OCI-LY3 (cell line): ENCODE data around the gene PLB1.

Experiments
- H2AFZ ChIP-seq: fragments of 200-600, 300-600 bp; shearing (Covaris generic); 2 replicates; pipeline ENCODE4 v1.6.0; 2014; ENCODE audit warnings: antibody characterized with exemption, low read depth, low read length
- H3K27ac ChIP-seq: fragments of 200-600, 300-600 bp; sonication (generic); 2 replicates; pipeline ENCODE4 v1.5.1; 2014; ENCODE audit warnings: mild to moderate bottlenecking, low read length, moderate library complexity, mixed read lengths
- H3K27me3 ChIP-seq: fragments of 200-600, 300-600 bp; sonication (generic); 2 replicates; pipeline ENCODE4 v1.6.1; 2014; ENCODE audit warnings: low read depth, low read length, mixed read lengths
- H3K36me3 ChIP-seq: fragments of 200-600, 300-600 bp; sonication (generic); replicated peaks from 2 replicates; pipeline ENCODE3; 2014; ENCODE audit warnings: low read depth, low read length, mixed read lengths
- H3K4me1 ChIP-seq: fragments of 300-600, 200-600 bp; sonication (generic); 2 replicates; pipeline ENCODE4 v1.6.1; 2014; ENCODE audit warnings: low read length, mixed read lengths
- H3K4me2 ChIP-seq: fragments of 200-600, 300-600 bp; sonication (generic); 2 replicates; pipeline ENCODE4 v1.6.1; 2014; ENCODE audit warnings: low read length, mixed read lengths
- H3K4me3 ChIP-seq: fragments of 300-600, 200-600 bp; sonication (generic); 2 replicates; pipeline ENCODE4 v1.5.1; 2014; ENCODE audit warnings: antibody characterized with exemption, mild to moderate bottlenecking, low read length, moderate library complexity
- H3K79me2 ChIP-seq: fragments of 300-600, 200-600 bp; shearing (Covaris generic); 2 replicates; pipeline ENCODE4 v1.6.1; 2014; ENCODE audit warnings: mild to moderate bottlenecking, low read length, mixed read lengths
- H3K9ac ChIP-seq: fragments of 300-600, 200-600 bp; shearing (Covaris generic); 2 replicates; pipeline ENCODE4 v1.6.0; 2014; ENCODE audit warnings: mild to moderate bottlenecking, low read length, moderate library complexity
- H3K9me3 ChIP-seq: fragments of 200-600, 300-600 bp; shearing (Covaris generic); 2 replicates; pipeline ENCODE4 v1.6.1; 2014; ENCODE audit warnings: low read length, mixed read lengths; ENCODE audit not compliant: insufficient read depth
- H4K20me1 ChIP-seq: fragments of 200-600, 300-600 bp; sonication (generic); 2 replicates; pipeline ENCODE4 v1.6.1; 2016; ENCODE audit warnings: low read length, mixed read lengths; ENCODE audit not compliant: insufficient read depth
- EZH2phosphoT487 ChIP-seq: fragments of 200-600 bp; shearing (Covaris generic); IDR thresholded peaks from 2 replicates; pipeline ENCODE4 v1.6.1; 2018; ENCODE audit warnings: antibody characterized with exemption, mixed run types, low read depth
- TF ChIP-seq, protein P1 (sequence below): fragments of 200-600, 300-600 bp; sonication (generic); IDR thresholded peaks from 2 replicates; pipeline ENCODE4 v1.5.1; 2014; ENCODE audit warnings: antibody characterized with exemption, low read length, low read depth

The PLB1 gene

DNA sequence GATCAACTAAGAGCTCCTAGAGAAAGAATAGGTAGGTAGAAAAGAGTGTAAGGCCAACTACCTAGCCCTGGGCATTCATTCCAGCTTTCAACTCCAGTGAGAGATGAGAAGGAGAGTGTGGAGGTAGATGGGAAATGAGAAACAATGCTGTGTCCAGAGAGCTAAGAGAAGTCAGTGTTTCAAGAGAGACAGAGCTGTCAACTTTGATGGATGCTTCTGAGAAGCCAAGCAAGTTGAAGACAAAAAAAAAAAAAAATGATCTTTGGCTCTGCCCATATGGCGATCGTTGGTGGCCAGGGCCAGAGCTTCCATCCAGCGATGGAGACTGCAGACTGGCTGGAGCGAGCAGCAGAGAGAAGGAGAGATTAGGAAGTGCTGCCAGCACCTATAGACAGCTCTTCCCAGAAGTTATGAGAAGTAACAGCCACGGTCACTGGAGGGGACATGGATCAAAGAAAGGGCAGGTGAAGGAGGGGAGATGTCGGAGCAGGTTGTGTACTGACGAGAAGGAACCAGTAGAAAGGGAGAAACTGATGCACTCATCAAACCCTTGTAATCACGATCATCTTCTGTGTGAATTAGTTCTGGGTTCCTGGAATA is 143.3 kb downstream of the PLB1 start:
- H3K9me3 ChIP-seq = no peaks in the 10 kb centered on the region
- H3K4me1 ChIP-seq = no peaks in the 10 kb centered on the region
- no peak overlapping the region for H3K4me2 ChIP-seq
- H3K27ac ChIP-seq = no peak overlapping the region
- H3K4me3 ChIP-seq = no peak overlapping the region
- H3K9ac ChIP-seq = no peak overlapping the region
- H4K20me1 ChIP-seq = no peaks in the 10 kb centered on the region
- no peak overlapping the region for H2AFZ ChIP-seq
- no peaks in the 10 kb centered on the region for H3K79me2 ChIP-seq
- H3K27me3 ChIP-seq = no peaks in the 10 kb centered on the region
- H3K36me3 ChIP-seq = no peaks in the 10 kb centered on the region
- TF ChIP-seq, protein P1, sequence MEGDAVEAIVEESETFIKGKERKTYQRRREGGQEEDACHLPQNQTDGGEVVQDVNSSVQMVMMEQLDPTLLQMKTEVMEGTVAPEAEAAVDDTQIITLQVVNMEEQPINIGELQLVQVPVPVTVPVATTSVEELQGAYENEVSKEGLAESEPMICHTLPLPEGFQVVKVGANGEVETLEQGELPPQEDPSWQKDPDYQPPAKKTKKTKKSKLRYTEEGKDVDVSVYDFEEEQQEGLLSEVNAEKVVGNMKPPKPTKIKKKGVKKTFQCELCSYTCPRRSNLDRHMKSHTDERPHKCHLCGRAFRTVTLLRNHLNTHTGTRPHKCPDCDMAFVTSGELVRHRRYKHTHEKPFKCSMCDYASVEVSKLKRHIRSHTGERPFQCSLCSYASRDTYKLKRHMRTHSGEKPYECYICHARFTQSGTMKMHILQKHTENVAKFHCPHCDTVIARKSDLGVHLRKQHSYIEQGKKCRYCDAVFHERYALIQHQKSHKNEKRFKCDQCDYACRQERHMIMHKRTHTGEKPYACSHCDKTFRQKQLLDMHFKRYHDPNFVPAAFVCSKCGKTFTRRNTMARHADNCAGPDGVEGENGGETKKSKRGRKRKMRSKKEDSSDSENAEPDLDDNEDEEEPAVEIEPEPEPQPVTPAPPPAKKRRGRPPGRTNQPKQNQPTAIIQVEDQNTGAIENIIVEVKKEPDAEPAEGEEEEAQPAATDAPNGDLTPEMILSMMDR = no peak
- TF ChIP-seq EZH2phosphoT487 = no peak

GRCh38 chr2:28639836-28640235 is 144.0 kb downstream of the PLB1 start:
- no peak overlapping the region for H3K27ac ChIP-seq
- no peak overlapping the region for H3K4me2 ChIP-seq

DNA sequence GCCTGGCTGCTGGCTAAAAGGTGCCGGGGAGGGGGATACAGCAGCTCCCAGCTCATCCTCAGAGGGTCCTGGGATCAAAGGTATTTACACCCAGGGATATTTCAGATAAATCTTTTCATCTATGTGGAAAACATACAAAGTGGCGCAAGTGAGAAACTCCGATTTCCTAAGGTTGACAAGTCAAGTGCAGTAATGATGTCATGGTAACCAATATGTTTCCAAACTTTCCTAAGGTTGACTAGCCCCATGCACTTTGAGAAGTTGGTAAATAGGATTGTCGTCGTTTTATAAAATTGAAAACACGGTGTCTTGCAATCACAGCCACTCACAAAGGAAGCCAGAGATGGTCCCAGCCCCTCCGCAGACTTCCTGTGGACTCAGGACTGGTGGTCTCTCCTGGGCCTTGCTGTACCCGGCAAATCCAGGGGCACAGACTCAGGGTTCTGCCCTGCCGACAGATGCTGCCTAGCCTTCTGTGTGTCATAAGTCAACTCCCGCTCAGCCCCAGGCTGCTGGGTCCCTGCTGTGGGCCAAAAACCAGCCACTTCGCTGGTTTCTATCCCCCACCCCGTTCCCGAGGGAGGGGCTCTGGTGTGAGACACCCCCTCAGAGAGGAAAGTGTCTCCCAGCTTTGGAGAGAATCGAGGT is 144.5 kb downstream of the PLB1 start:
- H3K4me2 ChIP-seq = no peak overlapping the region
- no peaks in the 10 kb centered on the region for H4K20me1 ChIP-seq

More at GRCh38 chr2:28639836-28640235, 144.0 kb downstream of the PLB1 start:
- Histone ChIP-seq H3K36me3 (no peaks in the 10 kb centered on the region), H2AFZ (no peak overlapping the region), H3K79me2 (no peaks in the 10 kb centered on the region), H3K27me3 (no peaks in the 10 kb centered on the region), H4K20me1 (no peaks in the 10 kb centered on the region), H3K9ac (no peak overlapping the region), H3K4me1 (no peaks in the 10 kb centered on the region), H3K4me3 (no peak overlapping the region), H3K9me3 (no peaks in the 10 kb centered on the region)
- no peak for TF ChIP-seq EZH2phosphoT487
- TF ChIP-seq, protein P1 = no peak

GRCh38 chr2:28640908-28641300 is 145.0 kb downstream of the PLB1 start:
- H3K36me3 ChIP-seq = no peaks in the 10 kb centered on the region
- no peaks in the 10 kb centered on the region for H3K79me2 ChIP-seq
- H3K27ac ChIP-seq = no peak overlapping the region
- no peaks in the 10 kb centered on the region for H3K27me3 ChIP-seq
- no peak overlapping the region for H3K9ac ChIP-seq
- TF ChIP-seq, protein P1 = no peak
- no peak for TF ChIP-seq EZH2phosphoT487
- no peaks in the 10 kb centered on the region for H3K4me1 ChIP-seq
- H3K9me3 ChIP-seq = no peaks in the 10 kb centered on the region
- H3K4me2 ChIP-seq = no peak overlapping the region
- no peaks in the 10 kb centered on the region for H4K20me1 ChIP-seq
- no peak overlapping the region for H3K4me3 ChIP-seq
- H2AFZ ChIP-seq = no peak overlapping the region

More for the DNA sequence above, 144.5 kb downstream of the PLB1 start:
- H2AFZ ChIP-seq = no peak overlapping the region
- H3K79me2 ChIP-seq = no peaks in the 10 kb centered on the region
- H3K4me3 ChIP-seq = no peak overlapping the region
- H3K4me1 ChIP-seq = no peaks in the 10 kb centered on the region
- TF ChIP-seq, protein P1 = no peak
- no peak for TF ChIP-seq EZH2phosphoT487
- H3K27ac ChIP-seq = no peak overlapping the region
- H3K9ac ChIP-seq = no peak overlapping the region
- no peaks in the 10 kb centered on the region for H3K27me3 ChIP-seq
- H3K9me3 ChIP-seq = no peaks in the 10 kb centered on the region
- H3K36me3 ChIP-seq = no peaks in the 10 kb centered on the region
